Body of pancreas (tissue), 4 donors: ENCODE results near the gene DAPK3.

Source experiments
- CTCF ChIP-seq, 7 experiments: fragments of 450-650 bp in 4 of 7; fragments of 200-600 bp in 3 of 7; sonication (generic) in 3 of 7; IDR thresholded peaks; one replicate each; pipeline ENCODE4 v1.5.1; 2016 to 2019; ENCODE audit warnings: antibody characterized with exemption in 7 of 7
- POLR2A ChIP-seq, 3 donors: fragments of 450-650 bp; IDR thresholded peaks; one replicate each; pipeline ENCODE4 v1.6.1; 2016; ENCODE audit warnings: antibody characterized with exemption in 3 of 3, mild to moderate bottlenecking in 2 of 3

GRCh38 chr19:4009990-4010807 lies 39.3 kb upstream of the DAPK3 start:
- TF ChIP-seq CTCF (IDR thresholded peaks at IDR 0.05), result no peak
- TF ChIP-seq POLR2A (IDR thresholded peaks at IDR 0.05), result peak in 2 of 3 donors; percentile 47 to 48
